GM23338 (cell line): ENCODE results near the gene ETV6. TPM values are rescaled to one million over a fixed set of nuclear protein-coding genes. Genes with fewer than 3 reads are reported as not detected.

Source experiments
- ATAC-seq: fragments of 200-7000 bp; cut with Tn5 transposase; 3 replicates; pipeline ENCODE4 v1.9.1; 2020
- DNase-seq: peaks from one replicate; pipeline ENCODE4 v3.0.0-alpha.2; 2015; ENCODE audit warnings: low spot score
- H2AFZ ChIP-seq: fragments of 200-600 bp; sonication (generic); 2 replicates; pipeline ENCODE4 v1.8.0; 2016; ENCODE audit warnings: antibody characterized with exemption, mild to moderate bottlenecking, moderate library complexity
- H3F3A ChIP-seq: fragments of 200-600 bp; sonication (generic); replicated peaks from 2 replicates; pipeline ENCODE4 v1.8.0; 2017; ENCODE audit warnings: antibody characterized with exemption, mixed run types, low read depth
- H3K27ac ChIP-seq: fragments of 200-600 bp; sonication (generic); 2 replicates; pipeline ENCODE4 v1.6.1; 2016; ENCODE audit warnings: low read depth
- H3K27me3 ChIP-seq: fragments of 200-600 bp; sonication (generic); 2 replicates; pipeline ENCODE4 v1.8.0; 2016; ENCODE audit warnings: mild to moderate bottlenecking, mixed run types, moderate library complexity; ENCODE audit not compliant: insufficient read depth
- H3K36me3 ChIP-seq: fragments of 200-600 bp; sonication (generic); 2 replicates; pipeline ENCODE4 v1.8.0; 2016; ENCODE audit warnings: mild to moderate bottlenecking; ENCODE audit not compliant: insufficient read depth
- H3K4me1 ChIP-seq: fragments of 200-600 bp; sonication (generic); 2 replicates; pipeline ENCODE4 v1.8.0; 2016; ENCODE audit warnings: mild to moderate bottlenecking, moderate library complexity; ENCODE audit not compliant: insufficient read depth
- H3K4me2 ChIP-seq: fragments of 200-600 bp; sonication (generic); 2 replicates; pipeline ENCODE4 v1.7.1; 2017; ENCODE audit warnings: mixed run types
- H3K4me3 ChIP-seq: fragments of 200-600 bp; sonication (generic); 2 replicates; pipeline ENCODE4 v1.6.1; 2016; ENCODE audit warnings: mixed run types
- H3K79me2 ChIP-seq: fragments of 200-600 bp; sonication (generic); replicated peaks from 2 replicates; pipeline ENCODE4 v1.8.0; 2017; ENCODE audit warnings: mild to moderate bottlenecking; ENCODE audit not compliant: insufficient read depth
- H3K9me2 ChIP-seq: fragments of 200-600 bp; sonication (generic); 2 replicates; pipeline ENCODE4 v1.8.0; 2017; ENCODE audit not compliant: insufficient read depth
- H4K20me1 ChIP-seq: fragments of 200-600 bp; sonication (generic); replicated peaks from 2 replicates; pipeline ENCODE4 v1.8.0; 2017; ENCODE audit warnings: mild to moderate bottlenecking; ENCODE audit not compliant: insufficient read depth
- H3K27ac Mint-ChIP-seq: 2 replicates; pipeline ENCODE4 v1.8.0; 2020; ENCODE audit warnings: inconsistent platforms, mild to moderate bottlenecking, moderate library complexity, mixed read lengths
- H3K27me3 Mint-ChIP-seq: 3 replicates; pipeline ENCODE4 v1.8.0; 2022; ENCODE audit warnings: low read depth, mild to moderate bottlenecking, moderate library complexity, mixed read lengths, inconsistent platforms; ENCODE audit not compliant: insufficient read depth, poor library complexity
- H3K36me3 Mint-ChIP-seq: 3 replicates; pipeline ENCODE4 v1.8.0; 2021; ENCODE audit warnings: low read depth, mild to moderate bottlenecking, inconsistent platforms, moderate library complexity, mixed read lengths
- H3K4me1 Mint-ChIP-seq: 3 replicates; pipeline ENCODE4 v1.8.0; 2020; ENCODE audit warnings: mild to moderate bottlenecking, inconsistent platforms, mixed read lengths
- H3K4me3 Mint-ChIP-seq: 3 replicates; pipeline ENCODE4 v1.8.0; 2021; ENCODE audit warnings: moderate library complexity, mild to moderate bottlenecking, inconsistent platforms, mixed read lengths
- H3K9me3 Mint-ChIP-seq: 3 replicates; pipeline ENCODE4 v1.8.0; 2020; ENCODE audit warnings: moderate library complexity, mild to moderate bottlenecking, inconsistent platforms, mixed read lengths
- CREB1 ChIP-seq: fragments of 250-450 bp; sonication (Bioruptor Pico); IDR thresholded peaks from 2 replicates; pipeline ENCODE4 v1.5.0; 2020; ENCODE audit warnings: low read depth, mild to moderate bottlenecking, moderate library complexity
- CTCF ChIP-seq, 2 experiments: fragments of 200-600 bp in 1 of 2; sonication (generic) in 1 of 2; conservative IDR thresholded peaks; 2 replicates each; pipeline versions ENCODE4 v1.5.1 to v1.6.1; 2016 to 2017; ENCODE audit warnings: antibody characterized with exemption in 2 of 2, low read depth in 2 of 2, mild to moderate bottlenecking in 2 of 2, moderate library complexity in 1 of 2
- ETS1 ChIP-seq: IDR thresholded peaks from 2 replicates; pipeline ENCODE4 v1.6.1; 2016; ENCODE audit warnings: antibody characterized with exemption
- EZH2 ChIP-seq: fragments of 200-600 bp; sonication (generic); IDR thresholded peaks from one replicate; pipeline ENCODE4 v1.8.0; 2017; ENCODE audit warnings: antibody characterized with exemption, mild to moderate bottlenecking, low read depth; ENCODE audit not compliant: unreplicated experiment
- EZH2phosphoT487 ChIP-seq: fragments of 200-600 bp; sonication (generic); IDR thresholded peaks from one replicate; pipeline ENCODE4 v1.8.1; 2018; ENCODE audit warnings: antibody characterized with exemption; ENCODE audit not compliant: unreplicated experiment
- JUNB ChIP-seq: IDR thresholded peaks from one replicate; pipeline ENCODE4 v1.6.1; 2016; ENCODE audit warnings: antibody characterized with exemption; ENCODE audit not compliant: unreplicated experiment
- NANOG ChIP-seq: IDR thresholded peaks from 2 replicates; pipeline ENCODE4 v1.6.1; 2016; ENCODE audit warnings: antibody characterized with exemption, borderline replicate concordance
- POLR2AphosphoS5 ChIP-seq: IDR thresholded peaks from 2 replicates; pipeline ENCODE4 v1.6.1; 2016; ENCODE audit warnings: antibody characterized with exemption, low read depth
- REST ChIP-seq: IDR thresholded peaks from one replicate; pipeline ENCODE4 v1.6.1; 2018; ENCODE audit warnings: antibody characterized with exemption; ENCODE audit not compliant: unreplicated experiment
- STAT1 ChIP-seq: IDR thresholded peaks from one replicate; pipeline ENCODE4 v1.6.1; 2016; ENCODE audit warnings: antibody characterized with exemption; ENCODE audit not compliant: unreplicated experiment
- ZNF114 ChIP-seq: fragments of 250-450 bp; sonication (Bioruptor Pico); IDR thresholded peaks from 2 replicates; pipeline ENCODE4 v1.5.0; 2020; ENCODE audit warnings: mild to moderate bottlenecking, moderate library complexity
- ZNF331 ChIP-seq: fragments of 250-450 bp; sonication (Bioruptor Pico); IDR thresholded peaks from 2 replicates; pipeline ENCODE4 v1.5.0; 2020; ENCODE audit warnings: low read depth, mild to moderate bottlenecking, moderate library complexity
- polyA plus RNA-seq: library from polyadenylated mRNA; unstranded; fragments of >200 nt; fragmentation: Nextera tagmentation; extraction: Ambion mirVana; gene quantifications from 2 replicates; pipeline ENCODE4 v1.2.1, GENCODE V29; 2016
- total RNA-seq: library from RNA; depleted of rRNA; stranded (reverse); fragments of >200 nt; shearing (Covaris generic); gene quantifications from 2 replicates; pipeline ENCODE4 v1.2.3, GENCODE V29; 2014
- TF ChIP-seq, protein P1 (sequence below): fragments of 250-450 bp; sonication (Bioruptor Pico); IDR thresholded peaks from 2 replicates; pipeline ENCODE4 v1.5.0; 2020; ENCODE audit warnings: mild to moderate bottlenecking, moderate library complexity

ETV6 gene
- total and polyA plus RNA-seq, 2 experiments from 2014 or later = 7.5 to 15.1 TPM

DNA sequence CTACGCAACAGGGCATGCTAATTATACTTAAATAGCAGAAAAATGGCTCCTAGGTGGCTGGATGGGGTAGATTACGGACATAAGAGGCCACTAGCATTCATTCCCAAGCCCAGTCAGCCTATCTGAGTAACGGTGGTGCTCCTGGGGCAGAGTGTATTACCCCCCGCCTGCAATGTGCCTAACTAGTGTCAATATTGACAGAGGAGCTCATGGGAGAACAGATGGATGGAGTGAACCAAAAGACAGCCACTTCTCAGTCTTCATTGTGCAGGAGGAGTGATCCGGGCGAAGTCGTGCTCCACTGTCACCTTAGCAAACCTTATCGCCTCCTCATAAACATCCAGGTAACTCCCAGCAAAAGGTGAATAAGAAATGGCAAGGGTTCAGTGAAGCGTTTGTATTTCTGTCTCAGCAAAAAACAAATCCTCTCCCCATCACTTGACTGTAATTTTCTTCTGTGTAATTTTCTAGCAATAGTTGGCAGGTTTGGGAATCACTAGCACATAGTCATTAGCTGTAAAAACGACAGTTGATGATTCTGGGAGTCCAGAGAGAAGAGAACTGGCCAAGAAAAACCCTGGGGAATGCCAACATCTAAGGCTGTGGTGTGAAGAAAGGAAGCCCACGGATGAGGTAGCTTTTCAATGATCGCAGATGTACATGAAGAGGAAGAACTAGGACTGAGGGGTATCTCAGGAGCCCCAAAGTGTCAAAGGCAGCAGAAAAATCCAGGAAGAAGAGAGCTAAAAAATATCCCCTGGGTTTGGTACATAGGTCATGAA is 294.6 kb downstream of the ETV6 start:
- TF ChIP-seq ZNF114 = no peak
- TF ChIP-seq, protein P1, sequence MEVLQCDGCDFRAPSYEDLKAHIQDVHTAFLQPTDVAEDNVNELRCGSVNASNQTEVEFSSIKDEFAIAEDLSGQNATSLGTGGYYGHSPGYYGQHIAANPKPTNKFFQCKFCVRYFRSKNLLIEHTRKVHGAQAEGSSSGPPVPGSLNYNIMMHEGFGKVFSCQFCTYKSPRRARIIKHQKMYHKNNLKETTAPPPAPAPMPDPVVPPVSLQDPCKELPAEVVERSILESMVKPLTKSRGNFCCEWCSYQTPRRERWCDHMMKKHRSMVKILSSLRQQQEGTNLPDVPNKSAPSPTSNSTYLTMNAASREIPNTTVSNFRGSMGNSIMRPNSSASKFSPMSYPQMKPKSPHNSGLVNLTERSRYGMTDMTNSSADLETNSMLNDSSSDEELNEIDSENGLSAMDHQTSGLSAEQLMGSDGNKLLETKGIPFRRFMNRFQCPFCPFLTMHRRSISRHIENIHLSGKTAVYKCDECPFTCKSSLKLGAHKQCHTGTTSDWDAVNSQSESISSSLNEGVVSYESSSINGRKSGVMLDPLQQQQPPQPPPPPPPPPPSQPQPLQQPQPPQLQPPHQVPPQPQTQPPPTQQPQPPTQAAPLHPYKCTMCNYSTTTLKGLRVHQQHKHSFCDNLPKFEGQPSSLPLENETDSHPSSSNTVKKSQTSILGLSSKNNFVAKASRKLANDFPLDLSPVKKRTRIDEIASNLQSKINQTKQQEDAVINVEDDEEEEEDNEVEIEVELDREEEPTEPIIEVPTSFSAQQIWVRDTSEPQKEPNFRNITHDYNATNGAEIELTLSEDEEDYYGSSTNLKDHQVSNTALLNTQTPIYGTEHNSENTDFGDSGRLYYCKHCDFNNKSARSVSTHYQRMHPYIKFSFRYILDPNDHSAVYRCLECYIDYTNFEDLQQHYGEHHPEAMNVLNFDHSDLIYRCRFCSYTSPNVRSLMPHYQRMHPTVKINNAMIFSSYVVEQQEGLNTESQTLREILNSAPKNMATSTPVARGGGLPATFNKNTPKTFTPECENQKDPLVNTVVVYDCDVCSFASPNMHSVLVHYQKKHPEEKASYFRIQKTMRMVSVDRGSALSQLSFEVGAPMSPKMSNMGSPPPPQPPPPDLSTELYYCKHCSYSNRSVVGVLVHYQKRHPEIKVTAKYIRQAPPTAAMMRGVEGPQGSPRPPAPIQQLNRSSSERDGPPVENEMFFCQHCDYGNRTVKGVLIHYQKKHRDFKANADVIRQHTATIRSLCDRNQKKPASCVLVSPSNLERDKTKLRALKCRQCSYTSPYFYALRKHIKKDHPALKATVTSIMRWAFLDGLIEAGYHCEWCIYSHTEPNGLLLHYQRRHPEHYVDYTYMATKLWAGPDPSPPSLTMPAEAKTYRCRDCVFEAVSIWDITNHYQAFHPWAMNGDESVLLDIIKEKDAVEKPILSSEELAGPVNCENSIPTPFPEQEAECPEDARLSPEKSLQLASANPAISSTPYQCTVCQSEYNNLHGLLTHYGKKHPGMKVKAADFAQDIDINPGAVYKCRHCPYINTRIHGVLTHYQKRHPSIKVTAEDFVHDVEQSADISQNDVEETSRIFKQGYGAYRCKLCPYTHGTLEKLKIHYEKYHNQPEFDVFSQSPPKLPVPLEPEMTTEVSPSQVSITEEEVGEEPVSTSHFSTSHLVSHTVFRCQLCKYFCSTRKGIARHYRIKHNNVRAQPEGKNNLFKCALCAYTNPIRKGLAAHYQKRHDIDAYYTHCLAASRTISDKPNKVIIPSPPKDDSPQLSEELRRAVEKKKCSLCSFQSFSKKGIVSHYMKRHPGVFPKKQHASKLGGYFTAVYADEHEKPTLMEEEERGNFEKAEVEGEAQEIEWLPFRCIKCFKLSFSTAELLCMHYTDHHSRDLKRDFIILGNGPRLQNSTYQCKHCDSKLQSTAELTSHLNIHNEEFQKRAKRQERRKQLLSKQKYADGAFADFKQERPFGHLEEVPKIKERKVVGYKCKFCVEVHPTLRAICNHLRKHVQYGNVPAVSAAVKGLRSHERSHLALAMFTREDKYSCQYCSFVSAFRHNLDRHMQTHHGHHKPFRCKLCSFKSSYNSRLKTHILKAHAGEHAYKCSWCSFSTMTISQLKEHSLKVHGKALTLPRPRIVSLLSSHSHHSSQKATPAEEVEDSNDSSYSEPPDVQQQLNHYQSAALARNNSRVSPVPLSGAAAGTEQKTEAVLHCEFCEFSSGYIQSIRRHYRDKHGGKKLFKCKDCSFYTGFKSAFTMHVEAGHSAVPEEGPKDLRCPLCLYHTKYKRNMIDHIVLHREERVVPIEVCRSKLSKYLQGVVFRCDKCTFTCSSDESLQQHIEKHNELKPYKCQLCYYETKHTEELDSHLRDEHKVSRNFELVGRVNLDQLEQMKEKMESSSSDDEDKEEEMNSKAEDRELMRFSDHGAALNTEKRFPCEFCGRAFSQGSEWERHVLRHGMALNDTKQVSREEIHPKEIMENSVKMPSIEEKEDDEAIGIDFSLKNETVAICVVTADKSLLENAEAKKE = no peak
- TF ChIP-seq JUNB = no peak
- TF ChIP-seq EZH2phosphoT487 = no peak
- TF ChIP-seq CTCF (conservative IDR thresholded peaks at IDR 0.05; ENCODE audit: low read depth in 2 of 2) = no peak
- TF ChIP-seq ZNF331 (CRISPR knock-in tag) = no peak
- no peak for TF ChIP-seq STAT1
- TF ChIP-seq ETS1 = no peak
- TF ChIP-seq NANOG = no peak
- TF ChIP-seq REST = no peak
- no peak for TF ChIP-seq CREB1 (CRISPR knock-in tag)
- no peak for TF ChIP-seq EZH2
- no peak for TF ChIP-seq POLR2AphosphoS5
- no peak for DNase-seq
- H3K9me3 Mint-ChIP-seq = peaks cover 15% of the 10 kb centered on the region

More for the DNA sequence above, 294.6 kb downstream of the ETV6 start:
- Histone ChIP-seq H2AFZ (no peak overlapping the region), H3K4me3 (no peak overlapping the region), H3K27ac (no peak overlapping the region), H3K27me3 (no peaks in the 10 kb centered on the region), H3F3A (no peaks in the 10 kb centered on the region), H3K4me1 (no peaks in the 10 kb centered on the region), H3K79me2 (no peaks in the 10 kb centered on the region), H3K9me2 (no peaks in the 10 kb centered on the region), H3K36me3 (no peaks in the 10 kb centered on the region; the same call in 1 of the 2 replicates), H3K4me2 (no peak overlapping the region), H4K20me1 (no peaks in the 10 kb centered on the region)
- H3K4me3 Mint-ChIP-seq = no peak overlapping the region
- peaks cover 6% of the 10 kb centered on the region for H3K27me3 Mint-ChIP-seq
- no peak overlapping the region for H3K27ac Mint-ChIP-seq
- no peak for ATAC-seq
- peaks cover 3% of the 10 kb centered on the region; the same call in 2 of the 3 replicates for H3K4me1 Mint-ChIP-seq
- H3K36me3 Mint-ChIP-seq = peaks cover 2% of the 10 kb centered on the region; the same call in 2 of the 3 replicates
